Astrocyte of the spinal cord (primary cell): ENCODE data around the gene LDLRAD4.

Experiments used
- DNase-seq: peaks from one replicate; pipeline ENCODE4 v3.0.0; 2011; ENCODE audit warnings: low read depth, low spot score
- H3K4me3 ChIP-seq: 2 replicates; pipeline ENCODE4 v1.5.1; 2011; ENCODE audit warnings: low read depth, mild to moderate bottlenecking, low read length, moderate library complexity
- in situ Hi-C: cut with HindIII; loops from 2 replicates; pipeline ENCODE4 v1.10.0; 2017; ENCODE audit warnings: low sequenced_read_pairs
- TF ChIP-seq, protein P1 (sequence below): IDR thresholded peaks from 2 replicates; pipeline ENCODE4 v1.5.1; 2012; ENCODE audit warnings: low read depth, mild to moderate bottlenecking, low read length, inconsistent platforms

LDLRAD4 gene

GRCh38 chr18:13530033-13530878 is 311.7 kb downstream of the LDLRAD4 start:
- in situ Hi-C loops: no loop called here
- no peak overlapping the region for H3K4me3 ChIP-seq
- DNase-seq: no peak
- TF ChIP-seq, protein P1, sequence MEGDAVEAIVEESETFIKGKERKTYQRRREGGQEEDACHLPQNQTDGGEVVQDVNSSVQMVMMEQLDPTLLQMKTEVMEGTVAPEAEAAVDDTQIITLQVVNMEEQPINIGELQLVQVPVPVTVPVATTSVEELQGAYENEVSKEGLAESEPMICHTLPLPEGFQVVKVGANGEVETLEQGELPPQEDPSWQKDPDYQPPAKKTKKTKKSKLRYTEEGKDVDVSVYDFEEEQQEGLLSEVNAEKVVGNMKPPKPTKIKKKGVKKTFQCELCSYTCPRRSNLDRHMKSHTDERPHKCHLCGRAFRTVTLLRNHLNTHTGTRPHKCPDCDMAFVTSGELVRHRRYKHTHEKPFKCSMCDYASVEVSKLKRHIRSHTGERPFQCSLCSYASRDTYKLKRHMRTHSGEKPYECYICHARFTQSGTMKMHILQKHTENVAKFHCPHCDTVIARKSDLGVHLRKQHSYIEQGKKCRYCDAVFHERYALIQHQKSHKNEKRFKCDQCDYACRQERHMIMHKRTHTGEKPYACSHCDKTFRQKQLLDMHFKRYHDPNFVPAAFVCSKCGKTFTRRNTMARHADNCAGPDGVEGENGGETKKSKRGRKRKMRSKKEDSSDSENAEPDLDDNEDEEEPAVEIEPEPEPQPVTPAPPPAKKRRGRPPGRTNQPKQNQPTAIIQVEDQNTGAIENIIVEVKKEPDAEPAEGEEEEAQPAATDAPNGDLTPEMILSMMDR: no peak

DNA sequence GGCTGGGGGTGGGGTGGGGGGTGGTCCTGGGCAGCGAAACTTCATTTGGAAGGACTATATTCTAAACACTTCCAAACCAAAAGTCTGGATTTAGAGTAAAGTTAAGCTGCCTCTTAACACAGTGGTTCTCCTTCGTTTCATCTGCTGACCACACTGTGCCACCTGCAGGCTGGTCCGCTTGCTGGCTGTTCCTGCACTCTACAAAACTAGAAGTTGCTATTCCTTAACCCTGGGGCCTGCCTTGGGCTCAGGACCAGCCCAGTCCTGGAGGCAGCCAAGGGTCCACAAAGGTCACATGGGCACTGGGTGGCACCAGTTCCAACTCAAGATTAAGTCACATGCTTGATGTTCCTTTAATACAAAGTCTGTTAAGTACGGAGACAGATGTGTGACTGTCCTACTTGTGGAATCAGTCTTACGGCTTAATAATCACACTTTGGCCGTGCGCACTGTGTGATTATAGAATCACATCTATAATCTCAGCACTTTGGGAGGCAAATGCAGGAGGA is 312.4 kb downstream of the LDLRAD4 start:
- TF ChIP-seq, protein P1: peak; percentile 80
- in situ Hi-C loops: no loop called here
- peak; percentile 64 for DNase-seq
- H3K4me3 ChIP-seq: no peak overlapping the region

- H3K4me3 ChIP-seq: no peak overlapping the region
- TF ChIP-seq, protein P1: no peak
- in situ Hi-C loops: no loop called here
These were observed 313.2 kb downstream of the LDLRAD4 start for GRCh38 chr18:13531681-13532325.

GRCh38 chr18:13532406-13533075 is 314.0 kb downstream of the LDLRAD4 start:
- in situ Hi-C loops: no loop called here

More at GRCh38 chr18:13531681-13532325, 313.2 kb downstream of the LDLRAD4 start:
- no peak for DNase-seq

DNA sequence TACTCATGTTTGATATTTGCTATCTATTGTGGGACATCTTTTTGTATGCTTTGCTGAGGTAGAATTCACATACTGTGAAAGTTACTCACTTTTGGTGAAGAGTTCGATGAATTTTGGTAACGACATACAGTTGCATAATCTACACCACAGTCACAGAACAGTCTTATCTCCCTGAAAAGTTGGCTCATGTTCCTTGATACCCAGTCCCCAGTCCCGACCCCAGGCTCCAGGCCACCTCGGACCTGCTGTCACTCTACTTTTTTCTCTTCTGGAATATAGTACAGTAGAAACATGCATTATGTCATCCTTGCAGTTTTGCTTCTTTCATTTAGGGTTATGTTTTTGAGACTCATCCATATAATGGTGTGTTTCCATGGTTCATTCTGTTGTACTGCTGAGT is 316.1 kb downstream of the LDLRAD4 start:
- in situ Hi-C loops: no loop called here
- no peak overlapping the region for H3K4me3 ChIP-seq
- TF ChIP-seq, protein P1: no peak
- no peak for DNase-seq

More at GRCh38 chr18:13532406-13533075, 314.0 kb downstream of the LDLRAD4 start:
- TF ChIP-seq, protein P1: no peak
- DNase-seq: no peak
- H3K4me3 ChIP-seq: no peak overlapping the region

- in situ Hi-C loops: no loop called here
- no peak for DNase-seq
- no peak overlapping the region for H3K4me3 ChIP-seq
- TF ChIP-seq, protein P1: no peak
These were observed 318.0 kb downstream of the LDLRAD4 start for GRCh38 chr18:13536578-13536977.
